ENCODE data around the gene PEX26. TPM values are rescaled to one million over a fixed set of nuclear protein-coding genes. Genes with fewer than 3 reads are reported as not detected.

The PEX26 gene
- total and polyA plus RNA-seq, 2 experiments from 2014 or later: 4.0 to 48.9 TPM

DNA sequence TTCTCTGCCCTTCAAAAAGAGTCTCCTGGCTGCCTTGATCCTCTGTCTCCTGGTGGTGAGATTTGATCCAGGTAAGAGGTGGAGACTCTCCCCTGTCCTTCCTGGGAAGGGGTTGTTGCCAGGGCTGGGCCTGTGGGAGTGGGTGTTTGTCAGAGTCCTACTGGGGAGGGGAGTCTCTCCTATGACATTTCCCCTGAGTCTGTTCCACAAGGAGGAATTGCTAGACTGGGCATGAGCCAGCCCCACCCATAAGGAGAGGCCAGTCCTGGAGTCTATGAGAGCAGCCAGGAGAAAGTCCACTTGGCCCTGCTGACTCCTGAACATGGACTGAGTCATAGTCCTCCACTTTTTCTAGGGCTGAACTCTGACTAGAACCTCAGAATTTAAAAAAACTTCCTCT is 7.4 kb downstream of the PEX26 start:
- Mint-ChIP-seq H3K4me3 (no peak overlapping the region), H3K36me3 (ENCODE audit: low read depth) (peaks cover 83% of the 10 kb centered on the region), H3K4me1 (peaks cover 2% of the 10 kb centered on the region; the same call in 2 of the 3 replicates), H3K9me3 (no peaks in the 10 kb centered on the region), H3K27ac (no peak overlapping the region), H3K27me3 (ENCODE audit: insufficient read depth, low read depth, poor library complexity) (peaks cover 4% of the 10 kb centered on the region)
- H4K20me1 ChIP-seq (replicated peaks; ENCODE audit: insufficient read depth): peaks cover 15% of the 10 kb centered on the region; the same call in 1 of the 2 replicates
- ATAC-seq: no peak
- no peak overlapping the region for H3K4me2 ChIP-seq
- TF ChIP-seq EZH2 (IDR thresholded peaks at IDR 0.05; ENCODE audit: low read depth, unreplicated experiment) (no peak), STAT1 (IDR thresholded peaks at IDR 0.05; ENCODE audit: unreplicated experiment) (no peak), ZNF114 (CRISPR knock-in tag; IDR thresholded peaks at IDR 0.05) (no peak), ZNF331 (CRISPR knock-in tag; IDR thresholded peaks at IDR 0.05; ENCODE audit: low read depth) (no peak), POLR2AphosphoS5 (IDR thresholded peaks at IDR 0.05; ENCODE audit: low read depth) (no peak), EZH2phosphoT487 (IDR thresholded peaks at IDR 0.05; ENCODE audit: unreplicated experiment) (no peak), JUNB (IDR thresholded peaks at IDR 0.05; ENCODE audit: unreplicated experiment) (no peak), NANOG (IDR thresholded peaks at IDR 0.05; ENCODE audit: borderline replicate concordance) (no peak), CREB1 (CRISPR knock-in tag; IDR thresholded peaks at IDR 0.05; ENCODE audit: low read depth) (no peak)
- TF ChIP-seq, protein P1, sequence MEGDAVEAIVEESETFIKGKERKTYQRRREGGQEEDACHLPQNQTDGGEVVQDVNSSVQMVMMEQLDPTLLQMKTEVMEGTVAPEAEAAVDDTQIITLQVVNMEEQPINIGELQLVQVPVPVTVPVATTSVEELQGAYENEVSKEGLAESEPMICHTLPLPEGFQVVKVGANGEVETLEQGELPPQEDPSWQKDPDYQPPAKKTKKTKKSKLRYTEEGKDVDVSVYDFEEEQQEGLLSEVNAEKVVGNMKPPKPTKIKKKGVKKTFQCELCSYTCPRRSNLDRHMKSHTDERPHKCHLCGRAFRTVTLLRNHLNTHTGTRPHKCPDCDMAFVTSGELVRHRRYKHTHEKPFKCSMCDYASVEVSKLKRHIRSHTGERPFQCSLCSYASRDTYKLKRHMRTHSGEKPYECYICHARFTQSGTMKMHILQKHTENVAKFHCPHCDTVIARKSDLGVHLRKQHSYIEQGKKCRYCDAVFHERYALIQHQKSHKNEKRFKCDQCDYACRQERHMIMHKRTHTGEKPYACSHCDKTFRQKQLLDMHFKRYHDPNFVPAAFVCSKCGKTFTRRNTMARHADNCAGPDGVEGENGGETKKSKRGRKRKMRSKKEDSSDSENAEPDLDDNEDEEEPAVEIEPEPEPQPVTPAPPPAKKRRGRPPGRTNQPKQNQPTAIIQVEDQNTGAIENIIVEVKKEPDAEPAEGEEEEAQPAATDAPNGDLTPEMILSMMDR (conservative IDR thresholded peaks at IDR 0.05; ENCODE audit: low read depth in 2 of 2): no peak
- TF ChIP-seq, protein P2, sequence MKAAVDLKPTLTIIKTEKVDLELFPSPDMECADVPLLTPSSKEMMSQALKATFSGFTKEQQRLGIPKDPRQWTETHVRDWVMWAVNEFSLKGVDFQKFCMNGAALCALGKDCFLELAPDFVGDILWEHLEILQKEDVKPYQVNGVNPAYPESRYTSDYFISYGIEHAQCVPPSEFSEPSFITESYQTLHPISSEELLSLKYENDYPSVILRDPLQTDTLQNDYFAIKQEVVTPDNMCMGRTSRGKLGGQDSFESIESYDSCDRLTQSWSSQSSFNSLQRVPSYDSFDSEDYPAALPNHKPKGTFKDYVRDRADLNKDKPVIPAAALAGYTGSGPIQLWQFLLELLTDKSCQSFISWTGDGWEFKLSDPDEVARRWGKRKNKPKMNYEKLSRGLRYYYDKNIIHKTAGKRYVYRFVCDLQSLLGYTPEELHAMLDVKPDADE (IDR thresholded peaks at IDR 0.05): no peak
- TF ChIP-seq, protein P3, sequence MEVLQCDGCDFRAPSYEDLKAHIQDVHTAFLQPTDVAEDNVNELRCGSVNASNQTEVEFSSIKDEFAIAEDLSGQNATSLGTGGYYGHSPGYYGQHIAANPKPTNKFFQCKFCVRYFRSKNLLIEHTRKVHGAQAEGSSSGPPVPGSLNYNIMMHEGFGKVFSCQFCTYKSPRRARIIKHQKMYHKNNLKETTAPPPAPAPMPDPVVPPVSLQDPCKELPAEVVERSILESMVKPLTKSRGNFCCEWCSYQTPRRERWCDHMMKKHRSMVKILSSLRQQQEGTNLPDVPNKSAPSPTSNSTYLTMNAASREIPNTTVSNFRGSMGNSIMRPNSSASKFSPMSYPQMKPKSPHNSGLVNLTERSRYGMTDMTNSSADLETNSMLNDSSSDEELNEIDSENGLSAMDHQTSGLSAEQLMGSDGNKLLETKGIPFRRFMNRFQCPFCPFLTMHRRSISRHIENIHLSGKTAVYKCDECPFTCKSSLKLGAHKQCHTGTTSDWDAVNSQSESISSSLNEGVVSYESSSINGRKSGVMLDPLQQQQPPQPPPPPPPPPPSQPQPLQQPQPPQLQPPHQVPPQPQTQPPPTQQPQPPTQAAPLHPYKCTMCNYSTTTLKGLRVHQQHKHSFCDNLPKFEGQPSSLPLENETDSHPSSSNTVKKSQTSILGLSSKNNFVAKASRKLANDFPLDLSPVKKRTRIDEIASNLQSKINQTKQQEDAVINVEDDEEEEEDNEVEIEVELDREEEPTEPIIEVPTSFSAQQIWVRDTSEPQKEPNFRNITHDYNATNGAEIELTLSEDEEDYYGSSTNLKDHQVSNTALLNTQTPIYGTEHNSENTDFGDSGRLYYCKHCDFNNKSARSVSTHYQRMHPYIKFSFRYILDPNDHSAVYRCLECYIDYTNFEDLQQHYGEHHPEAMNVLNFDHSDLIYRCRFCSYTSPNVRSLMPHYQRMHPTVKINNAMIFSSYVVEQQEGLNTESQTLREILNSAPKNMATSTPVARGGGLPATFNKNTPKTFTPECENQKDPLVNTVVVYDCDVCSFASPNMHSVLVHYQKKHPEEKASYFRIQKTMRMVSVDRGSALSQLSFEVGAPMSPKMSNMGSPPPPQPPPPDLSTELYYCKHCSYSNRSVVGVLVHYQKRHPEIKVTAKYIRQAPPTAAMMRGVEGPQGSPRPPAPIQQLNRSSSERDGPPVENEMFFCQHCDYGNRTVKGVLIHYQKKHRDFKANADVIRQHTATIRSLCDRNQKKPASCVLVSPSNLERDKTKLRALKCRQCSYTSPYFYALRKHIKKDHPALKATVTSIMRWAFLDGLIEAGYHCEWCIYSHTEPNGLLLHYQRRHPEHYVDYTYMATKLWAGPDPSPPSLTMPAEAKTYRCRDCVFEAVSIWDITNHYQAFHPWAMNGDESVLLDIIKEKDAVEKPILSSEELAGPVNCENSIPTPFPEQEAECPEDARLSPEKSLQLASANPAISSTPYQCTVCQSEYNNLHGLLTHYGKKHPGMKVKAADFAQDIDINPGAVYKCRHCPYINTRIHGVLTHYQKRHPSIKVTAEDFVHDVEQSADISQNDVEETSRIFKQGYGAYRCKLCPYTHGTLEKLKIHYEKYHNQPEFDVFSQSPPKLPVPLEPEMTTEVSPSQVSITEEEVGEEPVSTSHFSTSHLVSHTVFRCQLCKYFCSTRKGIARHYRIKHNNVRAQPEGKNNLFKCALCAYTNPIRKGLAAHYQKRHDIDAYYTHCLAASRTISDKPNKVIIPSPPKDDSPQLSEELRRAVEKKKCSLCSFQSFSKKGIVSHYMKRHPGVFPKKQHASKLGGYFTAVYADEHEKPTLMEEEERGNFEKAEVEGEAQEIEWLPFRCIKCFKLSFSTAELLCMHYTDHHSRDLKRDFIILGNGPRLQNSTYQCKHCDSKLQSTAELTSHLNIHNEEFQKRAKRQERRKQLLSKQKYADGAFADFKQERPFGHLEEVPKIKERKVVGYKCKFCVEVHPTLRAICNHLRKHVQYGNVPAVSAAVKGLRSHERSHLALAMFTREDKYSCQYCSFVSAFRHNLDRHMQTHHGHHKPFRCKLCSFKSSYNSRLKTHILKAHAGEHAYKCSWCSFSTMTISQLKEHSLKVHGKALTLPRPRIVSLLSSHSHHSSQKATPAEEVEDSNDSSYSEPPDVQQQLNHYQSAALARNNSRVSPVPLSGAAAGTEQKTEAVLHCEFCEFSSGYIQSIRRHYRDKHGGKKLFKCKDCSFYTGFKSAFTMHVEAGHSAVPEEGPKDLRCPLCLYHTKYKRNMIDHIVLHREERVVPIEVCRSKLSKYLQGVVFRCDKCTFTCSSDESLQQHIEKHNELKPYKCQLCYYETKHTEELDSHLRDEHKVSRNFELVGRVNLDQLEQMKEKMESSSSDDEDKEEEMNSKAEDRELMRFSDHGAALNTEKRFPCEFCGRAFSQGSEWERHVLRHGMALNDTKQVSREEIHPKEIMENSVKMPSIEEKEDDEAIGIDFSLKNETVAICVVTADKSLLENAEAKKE (CRISPR knock-in tag; IDR thresholded peaks at IDR 0.05): no peak
- TF ChIP-seq, protein P4, sequence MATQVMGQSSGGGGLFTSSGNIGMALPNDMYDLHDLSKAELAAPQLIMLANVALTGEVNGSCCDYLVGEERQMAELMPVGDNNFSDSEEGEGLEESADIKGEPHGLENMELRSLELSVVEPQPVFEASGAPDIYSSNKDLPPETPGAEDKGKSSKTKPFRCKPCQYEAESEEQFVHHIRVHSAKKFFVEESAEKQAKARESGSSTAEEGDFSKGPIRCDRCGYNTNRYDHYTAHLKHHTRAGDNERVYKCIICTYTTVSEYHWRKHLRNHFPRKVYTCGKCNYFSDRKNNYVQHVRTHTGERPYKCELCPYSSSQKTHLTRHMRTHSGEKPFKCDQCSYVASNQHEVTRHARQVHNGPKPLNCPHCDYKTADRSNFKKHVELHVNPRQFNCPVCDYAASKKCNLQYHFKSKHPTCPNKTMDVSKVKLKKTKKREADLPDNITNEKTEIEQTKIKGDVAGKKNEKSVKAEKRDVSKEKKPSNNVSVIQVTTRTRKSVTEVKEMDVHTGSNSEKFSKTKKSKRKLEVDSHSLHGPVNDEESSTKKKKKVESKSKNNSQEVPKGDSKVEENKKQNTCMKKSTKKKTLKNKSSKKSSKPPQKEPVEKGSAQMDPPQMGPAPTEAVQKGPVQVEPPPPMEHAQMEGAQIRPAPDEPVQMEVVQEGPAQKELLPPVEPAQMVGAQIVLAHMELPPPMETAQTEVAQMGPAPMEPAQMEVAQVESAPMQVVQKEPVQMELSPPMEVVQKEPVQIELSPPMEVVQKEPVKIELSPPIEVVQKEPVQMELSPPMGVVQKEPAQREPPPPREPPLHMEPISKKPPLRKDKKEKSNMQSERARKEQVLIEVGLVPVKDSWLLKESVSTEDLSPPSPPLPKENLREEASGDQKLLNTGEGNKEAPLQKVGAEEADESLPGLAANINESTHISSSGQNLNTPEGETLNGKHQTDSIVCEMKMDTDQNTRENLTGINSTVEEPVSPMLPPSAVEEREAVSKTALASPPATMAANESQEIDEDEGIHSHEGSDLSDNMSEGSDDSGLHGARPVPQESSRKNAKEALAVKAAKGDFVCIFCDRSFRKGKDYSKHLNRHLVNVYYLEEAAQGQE (IDR thresholded peaks at IDR 0.05; ENCODE audit: unreplicated experiment): no peak
- no peak overlapping the region for H2AFZ ChIP-seq
- H3K27me3 ChIP-seq (ENCODE audit: insufficient read depth): no peaks in the 10 kb centered on the region
- no peaks in the 10 kb centered on the region for H3K4me1 ChIP-seq (ENCODE audit: insufficient read depth)
- no peaks in the 10 kb centered on the region for H3K9me2 ChIP-seq (ENCODE audit: insufficient read depth)
- no peak overlapping the region for H3K27ac ChIP-seq (ENCODE audit: low read depth)
- H3K79me2 ChIP-seq (replicated peaks; ENCODE audit: insufficient read depth): peaks cover 30% of the 10 kb centered on the region
- H3K36me3 ChIP-seq (ENCODE audit: insufficient read depth): peaks cover 24% of the 10 kb centered on the region
- no peak for DNase-seq (ENCODE audit: low spot score)
- H3K4me3 ChIP-seq: no peak overlapping the region
- H3F3A ChIP-seq (replicated peaks; ENCODE audit: low read depth): no peaks in the 10 kb centered on the region

Measured in GM23338 (cell line).